T1000 (cell line): ENCODE results near the gene ELAC2.

ENCODE experiments used
- DNase-seq: peaks from one replicate; lab custom pipeline; 2025; ENCODE audit warnings: mixed read lengths; lab: John Stamatoyannopoulos, UW

The ELAC2 gene

GRCh38 chr17:12955521-12955920 lies 62.3 kb downstream of the ELAC2 start:
- no peak for DNase-seq

- DNase-seq, result no peak
These were observed 64.7 kb downstream of the ELAC2 start for GRCh38 chr17:12953156-12953555.

DNA sequence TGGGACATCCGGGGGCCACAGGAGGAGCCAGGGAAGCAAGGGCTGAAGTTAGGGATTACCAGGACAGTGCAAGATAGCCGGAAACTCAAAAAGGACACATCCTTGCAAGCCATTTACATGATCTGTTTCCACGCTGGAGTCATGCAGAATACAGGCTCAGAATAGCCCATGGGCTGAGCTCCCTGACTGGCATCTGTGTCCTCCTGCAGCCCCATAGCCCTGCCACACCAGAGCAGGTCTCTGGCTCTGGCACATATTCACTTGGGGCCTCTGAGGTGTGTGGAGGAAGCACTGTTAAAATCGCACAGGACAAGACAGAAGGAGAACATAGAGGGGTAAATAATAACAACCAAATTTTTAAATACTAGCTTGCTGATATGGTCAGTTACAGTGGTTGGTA lies 65.8 kb downstream of the ELAC2 start:
- DNase-seq, result no peak

DNA sequence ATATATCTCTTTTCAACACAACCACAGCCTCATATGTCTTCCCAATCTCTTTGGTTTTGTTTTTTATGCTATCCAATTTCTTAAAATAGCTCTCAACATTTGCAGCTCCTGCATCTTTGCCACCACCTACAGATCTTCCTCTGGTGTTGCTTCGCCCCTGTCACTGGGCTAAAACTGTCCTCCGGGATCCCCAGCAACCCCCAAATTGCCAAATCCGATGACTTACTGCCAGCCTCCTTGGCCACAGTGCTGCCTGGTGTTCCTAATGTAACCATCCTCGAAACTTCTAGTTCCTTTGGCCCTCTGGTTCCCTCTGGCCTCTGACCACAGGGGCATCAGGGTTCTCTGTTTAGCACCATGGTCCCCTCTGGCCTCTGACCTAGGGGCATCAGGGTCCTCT lies 70.8 kb downstream of the ELAC2 start:
- no peak for DNase-seq
